Hepatocyte (in vitro differentiated cells): ENCODE data around the gene VBP1.

Experiments used
- EZH2 ChIP-seq: fragments of 200-600 bp; sonication (generic); IDR thresholded peaks from 2 replicates; pipeline ENCODE4 v1.6.1; 2016; ENCODE audit warnings: antibody characterized with exemption, mild to moderate bottlenecking, borderline replicate concordance
- TF ChIP-seq, protein P1 (sequence below): fragments of 200-600 bp; sonication (generic); IDR thresholded peaks from 2 replicates; pipeline ENCODE4 v1.5.1; 2016; ENCODE audit warnings: antibody characterized with exemption, mild to moderate bottlenecking; ENCODE audit not compliant: poor library complexity

DNA sequence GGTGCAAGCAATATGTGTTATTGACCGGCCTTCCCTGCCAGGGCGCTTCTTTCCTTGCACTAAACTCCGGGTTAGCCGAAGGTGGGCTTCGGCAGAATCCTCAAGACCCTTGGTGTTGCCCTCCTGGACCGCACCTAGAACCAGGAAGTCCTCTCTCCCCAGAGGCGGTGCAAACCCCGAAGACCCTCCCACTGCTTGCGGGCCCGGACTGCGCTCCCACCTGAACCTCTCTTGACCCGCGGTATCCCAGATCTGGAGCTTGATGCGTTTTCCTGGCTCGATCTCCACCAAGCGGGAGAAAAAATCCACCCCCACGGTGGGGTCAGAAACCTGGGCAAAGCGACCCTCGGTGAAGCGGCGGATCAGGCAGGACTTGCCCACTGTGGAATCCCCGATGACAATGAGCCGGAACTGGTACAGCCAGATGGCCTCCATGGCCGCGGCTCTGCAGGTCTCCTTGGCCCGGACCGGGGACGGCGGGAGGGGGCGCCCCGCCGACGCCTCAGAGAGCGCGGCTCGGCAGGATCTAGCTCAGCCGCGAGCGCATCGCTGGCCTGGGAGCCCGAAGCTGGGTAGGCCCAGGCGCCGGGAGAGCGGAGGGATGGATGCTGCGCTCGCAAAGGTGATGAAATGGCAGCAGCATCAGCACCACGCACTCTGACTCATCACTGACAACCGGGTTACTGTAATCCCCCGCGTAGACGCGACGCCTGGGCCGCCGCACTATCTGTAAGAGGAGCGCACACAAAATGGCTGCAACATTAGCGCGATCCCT lies 47.8 kb downstream of the VBP1 start, which contains the start of gene RAB39B:
- TF ChIP-seq, protein P1, sequence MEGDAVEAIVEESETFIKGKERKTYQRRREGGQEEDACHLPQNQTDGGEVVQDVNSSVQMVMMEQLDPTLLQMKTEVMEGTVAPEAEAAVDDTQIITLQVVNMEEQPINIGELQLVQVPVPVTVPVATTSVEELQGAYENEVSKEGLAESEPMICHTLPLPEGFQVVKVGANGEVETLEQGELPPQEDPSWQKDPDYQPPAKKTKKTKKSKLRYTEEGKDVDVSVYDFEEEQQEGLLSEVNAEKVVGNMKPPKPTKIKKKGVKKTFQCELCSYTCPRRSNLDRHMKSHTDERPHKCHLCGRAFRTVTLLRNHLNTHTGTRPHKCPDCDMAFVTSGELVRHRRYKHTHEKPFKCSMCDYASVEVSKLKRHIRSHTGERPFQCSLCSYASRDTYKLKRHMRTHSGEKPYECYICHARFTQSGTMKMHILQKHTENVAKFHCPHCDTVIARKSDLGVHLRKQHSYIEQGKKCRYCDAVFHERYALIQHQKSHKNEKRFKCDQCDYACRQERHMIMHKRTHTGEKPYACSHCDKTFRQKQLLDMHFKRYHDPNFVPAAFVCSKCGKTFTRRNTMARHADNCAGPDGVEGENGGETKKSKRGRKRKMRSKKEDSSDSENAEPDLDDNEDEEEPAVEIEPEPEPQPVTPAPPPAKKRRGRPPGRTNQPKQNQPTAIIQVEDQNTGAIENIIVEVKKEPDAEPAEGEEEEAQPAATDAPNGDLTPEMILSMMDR, result peak; percentile 14
- TF ChIP-seq EZH2, result no peak
